HG03103 (cell line): ENCODE results near the gene MSANTD2.
A peak's percentile ranks its signal among the peaks of the same experiment; 100 is the strongest.

ENCODE experiments used
- ATAC-seq: cut with Tn5 transposase; IDR thresholded peaks from one replicate; pipeline ENCODE4 v1.9.1; 2021; ENCODE audit warnings: low read depth; ENCODE audit not compliant: unreplicated experiment

Gene MSANTD2

GRCh38 chr11:124821995-124822730 lies 22.0 kb upstream of the MSANTD2 start:
- no peak for ATAC-seq

GRCh38 chr11:124817036-124817435 lies 16.8 kb upstream of the MSANTD2 start:
- ATAC-seq = no peak

GRCh38 chr11:124814739-124815138 lies 14.5 kb upstream of the MSANTD2 start:
- no peak for ATAC-seq

GRCh38 chr11:124812876-124813275 lies 12.7 kb upstream of the MSANTD2 start:
- no peak for ATAC-seq

- no peak for ATAC-seq
These were observed 11.4 kb upstream of the MSANTD2 start for GRCh38 chr11:124811399-124812125.

- ATAC-seq = no peak
These were observed 7.6 kb upstream of the MSANTD2 start for GRCh38 chr11:124807660-124808270.

GRCh38 chr11:124807201-124807600 lies 7.0 kb upstream of the MSANTD2 start:
- ATAC-seq = no peak

GRCh38 chr11:124804884-124805283 lies 4.7 kb upstream of the MSANTD2 start:
- ATAC-seq = no peak

GRCh38 chr11:124801636-124802312 lies 1.6 kb upstream of the MSANTD2 start:
- ATAC-seq = no peak

GRCh38 chr11:124801014-124801413 lies 808 bp upstream of the MSANTD2 start:
- no peak for ATAC-seq

GRCh38 chr11:124799348-124800225 lies 619 bp downstream of the MSANTD2 start:
- ATAC-seq = peak; percentile 36

GRCh38 chr11:124798991-124799347 lies 1.2 kb downstream of the MSANTD2 start:
- peak; percentile 20 for ATAC-seq

GRCh38 chr11:124796312-124796711 lies 3.9 kb downstream of the MSANTD2 start:
- ATAC-seq = no peak

- ATAC-seq = no peak
These were observed 6.5 kb downstream of the MSANTD2 start for GRCh38 chr11:124793466-124794278.

- peak; percentile 67 for ATAC-seq
These were observed 8.4 kb downstream of the MSANTD2 start for GRCh38 chr11:124791626-124792341.

- ATAC-seq = no peak
These were observed 11.7 kb downstream of the MSANTD2 start for GRCh38 chr11:124788521-124788920.

GRCh38 chr11:124784051-124784450 lies 16.2 kb downstream of the MSANTD2 start:
- ATAC-seq = no peak

- ATAC-seq = no peak
These were observed 17.2 kb downstream of the MSANTD2 start for GRCh38 chr11:124783002-124783401.

- ATAC-seq = no peak
These were observed 20.6 kb downstream of the MSANTD2 start for GRCh38 chr11:124779568-124779967.
